ENCODE data around the gene BST1.
"Not testable (repeated sequence)": the region's sequence is repeated elsewhere in the genome, so short reads cannot be mapped to it uniquely, and the experiment has no call there.

BST1 gene

DNA sequence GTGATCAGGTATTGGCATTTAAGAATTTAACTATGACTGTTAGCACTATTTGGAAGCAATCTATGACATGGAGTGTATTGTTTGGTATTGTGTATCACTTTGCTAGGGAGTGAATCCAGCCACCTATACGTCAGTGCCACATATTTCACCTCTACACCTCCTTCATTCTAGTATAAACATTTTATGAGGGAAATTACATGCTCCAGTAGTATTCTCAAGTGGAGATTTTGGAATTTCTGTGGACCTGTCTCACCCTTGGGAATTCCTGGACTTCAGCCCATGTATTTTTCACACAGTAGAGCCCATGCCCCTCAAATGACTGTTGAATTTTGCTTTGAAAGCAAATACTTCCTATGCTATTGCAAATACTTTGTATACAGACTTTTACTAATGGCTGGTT, 11.3 kb downstream of the BST1 start:
- DNase-seq, result no peak

DNA sequence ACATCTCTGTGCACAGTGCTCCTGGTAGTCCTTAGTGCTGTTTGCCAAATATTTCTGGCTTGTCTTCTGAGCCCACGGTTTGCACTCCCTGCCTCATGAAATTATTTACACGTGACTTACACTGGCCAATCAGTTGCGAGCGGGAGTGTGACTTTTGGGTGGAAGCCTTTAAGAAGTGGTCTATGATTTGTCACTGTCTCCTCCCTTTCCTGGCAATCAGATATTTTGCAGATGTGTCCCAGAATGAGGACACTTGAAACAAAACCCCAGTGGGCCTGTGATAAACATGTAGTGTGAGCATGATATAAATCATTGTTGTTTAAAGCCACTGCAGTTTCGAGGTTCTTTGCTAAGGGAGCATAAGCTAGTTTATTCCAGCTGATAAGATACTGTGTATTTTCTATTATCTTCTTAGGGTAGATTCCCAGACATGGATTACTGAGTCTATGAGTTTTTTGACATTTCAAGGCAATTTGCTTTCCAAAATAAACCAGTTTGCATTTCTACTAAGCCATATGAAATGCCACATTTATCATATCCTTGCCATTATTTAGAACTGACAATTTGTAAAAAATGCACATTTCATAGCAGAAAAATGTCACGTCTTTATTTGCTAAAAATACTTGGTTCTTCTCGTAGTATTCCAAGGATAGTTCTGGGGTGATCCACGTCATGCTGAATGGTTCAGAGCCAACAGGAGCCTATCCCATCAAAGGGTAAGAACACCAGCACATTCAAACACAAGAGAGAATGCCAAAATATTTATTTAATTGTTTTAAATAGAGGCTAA, 12.0 kb downstream of the BST1 start:
- DNase-seq, result no peak

DNA sequence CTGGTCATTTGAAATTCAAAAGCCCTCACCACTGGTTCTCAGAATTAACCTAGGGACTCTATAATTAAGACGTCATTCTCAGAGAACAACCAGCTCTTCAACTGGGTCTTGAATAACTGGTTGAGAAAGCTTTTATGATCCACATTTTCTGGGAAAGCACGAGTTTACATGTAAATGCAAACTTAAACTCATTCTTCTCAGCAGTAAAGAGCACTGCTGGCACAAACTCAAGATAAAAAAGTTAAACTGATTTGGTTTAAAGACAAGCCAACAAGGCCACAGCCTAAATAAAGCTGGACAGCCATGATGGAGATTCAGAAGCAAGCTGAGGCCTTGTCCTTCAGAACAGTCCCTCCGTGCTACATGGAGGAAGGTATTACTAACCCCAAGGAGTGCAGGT, 13.2 kb downstream of the BST1 start:
- no peak for DNase-seq

DNA sequence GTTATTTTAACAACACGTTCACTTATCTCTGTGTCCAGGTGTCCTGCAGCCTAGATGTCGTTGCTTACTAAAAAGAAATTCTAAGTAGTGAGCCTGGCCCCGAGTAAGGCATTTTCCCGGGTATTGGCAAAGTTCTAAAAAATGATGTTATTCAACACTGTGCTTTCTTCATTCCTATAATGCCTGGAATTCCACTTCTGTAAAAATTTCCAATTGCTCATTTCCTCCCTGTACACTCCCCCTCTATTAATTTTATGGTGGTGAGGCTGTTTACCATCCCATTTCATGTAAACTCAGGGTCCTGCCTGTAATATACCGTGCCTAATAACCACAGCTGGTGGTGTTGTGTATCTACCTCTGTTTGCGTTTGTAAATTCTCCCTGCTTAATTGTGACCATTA, 14.2 kb downstream of the BST1 start:
- no peak for DNase-seq

DNA sequence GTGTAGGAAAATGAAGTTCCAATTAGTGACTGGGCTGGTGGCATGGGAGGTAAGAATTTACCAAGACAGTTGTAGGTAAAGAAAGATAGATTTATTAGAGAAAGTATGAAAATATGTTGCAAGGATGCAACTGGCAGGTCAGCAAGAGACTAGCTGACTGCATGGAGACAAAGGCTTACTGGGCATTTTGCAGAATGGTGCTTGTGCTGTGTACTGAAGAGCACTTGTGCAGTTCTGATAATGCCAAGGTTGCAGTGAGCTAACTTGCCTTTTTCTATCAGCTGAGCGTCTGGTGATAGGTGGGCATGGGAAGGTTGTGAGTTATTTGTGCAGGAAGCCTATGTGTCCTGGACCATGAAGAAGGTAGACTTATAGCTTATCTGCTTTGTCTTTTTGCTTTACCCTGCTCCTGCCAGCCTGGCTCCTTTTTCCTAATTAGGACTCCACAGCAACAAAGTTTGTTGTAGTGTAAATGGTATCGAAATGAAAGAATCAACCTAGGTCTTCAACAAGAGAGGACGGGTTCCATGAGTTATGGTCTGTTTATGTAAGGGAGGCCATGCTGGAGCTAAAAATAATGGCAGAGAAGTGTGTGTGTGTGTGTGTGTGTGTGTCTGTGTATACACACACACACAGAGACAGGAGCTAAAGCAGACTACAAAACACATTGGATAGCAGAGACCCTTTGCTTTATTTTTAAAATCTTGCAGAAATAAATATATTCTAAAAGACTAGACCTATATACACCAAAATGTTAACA, 15.0 kb downstream of the BST1 start:
- no peak for DNase-seq

DNA sequence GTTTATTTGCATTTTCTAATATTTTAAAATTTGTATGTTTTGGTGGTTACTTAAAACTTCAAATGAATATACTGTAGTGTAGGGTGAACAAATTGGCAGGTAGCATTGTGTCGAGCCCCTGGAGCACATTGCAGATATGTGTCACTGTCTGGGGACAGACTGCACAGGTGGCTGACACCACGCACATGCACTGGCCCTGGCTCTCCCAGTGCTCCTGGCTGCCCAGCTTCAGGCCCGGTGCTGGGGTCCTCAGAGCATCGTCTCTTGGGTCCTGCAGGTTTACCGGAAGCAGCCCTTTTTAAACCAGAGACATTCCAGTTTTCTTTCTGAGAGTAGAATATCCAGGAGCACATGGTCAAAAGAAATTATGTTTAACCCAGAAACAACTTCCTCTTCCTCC, 15.6 kb downstream of the BST1 start:
- DNase-seq, result no peak

DNA sequence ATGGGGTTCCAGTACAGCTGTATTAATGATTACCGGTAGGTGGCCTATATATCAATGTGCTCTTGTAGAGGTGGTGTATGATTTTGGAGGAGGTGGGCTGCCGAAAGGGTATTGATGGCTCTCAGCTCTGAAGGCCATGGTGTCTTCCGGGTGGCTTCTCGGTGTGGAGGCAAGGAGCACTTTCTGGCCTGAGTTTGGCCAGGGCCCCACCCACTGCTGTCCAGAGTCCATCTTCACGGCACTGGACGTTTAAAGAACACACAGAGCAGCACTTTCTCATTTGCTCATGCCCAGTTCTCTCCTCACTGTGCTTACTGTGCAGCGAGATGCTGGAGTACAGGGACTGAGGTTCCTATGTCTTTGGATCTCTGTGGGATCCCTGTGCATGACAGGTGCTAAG, 16.1 kb downstream of the BST1 start:
- DNase-seq, result no peak

DNA sequence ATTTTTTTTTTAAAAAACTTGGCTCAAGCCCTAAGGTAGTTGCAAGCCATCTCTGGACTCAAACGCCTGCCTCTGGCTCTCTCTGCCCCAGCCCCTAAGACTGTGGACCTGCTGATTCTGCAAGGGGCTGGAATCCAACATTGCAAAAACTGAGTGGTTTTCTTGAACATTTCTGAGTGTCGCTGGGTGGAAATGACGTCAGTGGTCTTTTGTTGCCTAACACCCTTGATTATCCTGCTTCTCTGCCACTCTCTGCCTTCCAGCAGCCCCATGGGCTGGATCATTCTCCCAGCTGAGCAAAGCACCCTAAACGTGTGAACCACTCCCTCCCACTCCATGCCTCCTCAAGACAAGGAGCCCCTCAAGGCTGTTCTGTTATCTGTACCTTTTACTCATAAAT, 16.6 kb downstream of the BST1 start:
- DNase-seq, result no peak

DNA sequence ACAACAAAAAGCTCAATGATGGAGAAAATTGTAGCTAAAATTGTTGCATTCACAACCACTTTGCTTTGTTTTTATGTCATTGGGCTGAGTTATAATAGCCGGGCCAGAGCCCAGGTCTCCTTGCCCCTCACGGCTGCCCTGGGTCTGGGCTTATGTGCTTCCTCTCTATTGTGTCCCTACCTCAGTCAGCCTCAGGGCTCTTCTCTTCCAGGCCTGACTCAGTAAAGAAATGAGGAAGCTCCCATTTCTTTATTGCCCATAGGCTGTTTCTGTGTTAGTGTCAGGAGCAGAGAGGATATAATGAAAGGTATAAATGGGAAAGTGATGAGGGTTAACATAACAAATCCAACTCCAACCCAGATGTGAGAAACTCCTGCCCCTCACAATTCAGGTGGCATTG, 18.0 kb downstream of the BST1 start:
- no peak for DNase-seq

DNA sequence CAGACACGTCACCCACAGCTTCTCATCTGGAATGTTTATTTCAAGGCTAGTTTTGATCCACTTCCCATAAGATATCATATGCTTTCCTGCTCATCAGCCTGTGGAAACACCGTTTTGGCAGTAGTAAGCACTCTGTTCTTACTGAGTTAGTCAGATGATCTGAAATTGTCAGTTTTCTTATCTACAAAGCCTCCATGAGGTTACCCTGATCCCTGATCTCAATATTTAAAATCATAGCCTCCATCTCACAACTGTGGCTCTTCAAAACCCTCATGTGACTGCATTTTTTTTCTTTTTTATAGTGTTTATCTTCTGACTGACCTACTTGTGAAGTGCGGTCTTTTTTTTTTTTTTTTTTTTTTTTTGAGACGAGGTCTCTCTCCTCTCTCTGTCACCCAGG, 22.7 kb downstream of the BST1 start:
- DNase-seq, result no peak

DNA sequence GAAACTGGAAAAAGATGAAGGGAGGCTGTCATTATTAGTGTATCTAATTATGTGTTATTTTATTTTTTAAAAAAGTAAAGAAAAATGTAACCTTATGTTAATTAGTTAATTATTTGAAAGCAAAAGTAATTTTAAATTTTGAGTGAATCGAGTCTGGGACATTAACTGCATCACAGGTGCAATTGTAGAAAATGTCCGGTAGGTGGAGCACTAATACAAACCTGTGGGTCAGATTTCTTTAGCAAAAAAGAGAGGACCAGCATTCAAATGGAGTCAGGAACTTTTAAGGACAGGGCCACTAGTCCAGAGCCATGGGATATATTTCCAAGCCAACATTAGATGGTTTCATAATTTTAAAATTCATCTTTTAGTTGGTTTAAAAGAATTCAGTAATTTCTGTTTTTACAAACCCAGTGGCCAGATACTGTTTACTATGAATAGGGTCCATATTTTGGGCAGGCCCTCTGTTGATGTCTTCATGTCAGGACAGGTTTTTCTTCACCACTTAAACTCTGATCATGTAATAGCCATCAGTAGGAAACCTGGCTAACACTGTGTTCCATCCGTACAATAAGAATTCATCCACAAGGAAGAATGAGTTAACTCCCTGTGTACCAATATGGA, 27.2 kb downstream of the BST1 start:
- no peak for DNase-seq

DNA sequence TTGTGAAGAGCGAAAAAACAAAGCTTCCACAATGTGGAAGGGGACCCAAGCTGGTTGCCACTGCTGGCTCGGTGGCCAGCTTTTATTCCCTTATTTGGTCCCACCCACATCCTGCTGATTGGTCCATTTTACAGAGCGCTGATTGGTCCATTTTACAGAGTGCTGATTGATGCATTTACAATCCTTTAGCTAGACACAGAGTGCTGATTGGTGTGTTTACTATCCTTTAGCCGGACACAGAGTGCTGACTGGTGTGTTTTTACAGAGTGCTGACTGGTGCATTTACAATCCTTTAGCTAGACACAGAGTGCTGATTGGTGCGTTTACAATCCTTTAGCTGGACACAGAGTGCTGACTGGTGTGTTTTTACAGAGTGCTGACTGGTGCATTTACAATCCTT, 30.2 kb downstream of the BST1 start:
- DNase-seq, result not testable (repeated sequence)

DNA sequence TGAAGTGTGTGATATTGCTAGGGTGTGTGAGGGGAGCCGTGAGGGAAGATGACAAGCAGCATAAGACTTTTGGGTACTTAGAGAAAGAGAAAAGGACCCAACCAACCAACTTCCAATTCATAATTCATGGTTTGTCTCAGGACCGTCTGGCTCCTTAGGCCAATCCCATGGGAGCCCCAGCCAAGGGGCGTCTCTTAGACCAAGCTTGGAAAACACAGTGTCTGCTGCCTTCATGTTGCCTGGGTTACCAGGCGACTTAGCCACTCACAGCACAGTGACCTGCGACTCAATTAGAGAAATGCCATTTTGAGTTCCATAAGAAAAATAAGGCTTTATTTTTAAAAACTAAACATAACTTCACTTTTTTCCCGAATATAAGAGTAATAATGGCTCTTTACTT, 32.7 kb downstream of the BST1 start:
- no peak for DNase-seq

DNA sequence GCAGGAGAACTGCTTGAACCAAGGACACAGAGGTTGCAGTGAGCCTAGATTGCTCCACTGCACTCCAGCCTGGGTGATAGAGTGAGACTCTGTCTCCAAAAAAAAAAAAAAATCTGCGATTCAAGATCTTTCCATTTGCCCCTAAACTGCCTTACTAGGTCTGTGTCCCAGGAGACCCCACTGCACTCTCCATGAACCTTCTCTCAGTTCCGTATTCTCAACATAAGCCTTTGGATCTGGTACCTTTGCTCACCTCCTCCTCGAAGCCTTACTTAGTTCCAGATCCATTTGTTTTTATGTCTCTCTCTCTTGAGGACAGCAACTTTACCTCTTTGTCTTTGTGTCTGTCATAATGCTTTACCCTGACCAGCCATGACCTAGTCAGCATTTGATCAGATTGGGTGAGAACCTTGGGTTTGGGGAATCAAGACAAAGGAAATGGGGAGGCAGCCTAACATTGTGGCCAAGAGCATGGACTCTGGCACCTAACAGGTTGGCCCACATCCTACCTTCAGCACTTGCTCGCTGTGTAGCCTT, 33.7 kb downstream of the BST1 start:
- DNase-seq, result no peak

DNA sequence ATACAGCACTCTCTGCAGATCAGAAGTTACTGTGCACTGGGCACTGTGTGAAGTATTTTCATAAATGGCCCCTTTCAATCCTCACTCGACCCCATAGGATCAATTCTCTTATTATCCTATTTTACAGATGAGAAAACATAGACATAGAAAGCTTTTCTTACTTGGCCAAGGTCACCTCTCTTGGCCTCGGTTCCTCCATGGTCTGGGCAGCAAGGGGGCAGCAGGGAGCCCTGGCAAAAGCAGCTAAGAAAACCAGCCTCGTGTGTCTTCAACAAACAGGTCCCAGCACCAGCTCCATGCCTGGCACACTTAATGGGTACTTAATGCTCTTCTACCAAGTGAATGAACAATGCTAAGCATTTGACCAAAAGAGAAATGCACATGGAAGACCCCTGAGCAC, 34.4 kb downstream of the BST1 start:
- no peak for DNase-seq

DNA sequence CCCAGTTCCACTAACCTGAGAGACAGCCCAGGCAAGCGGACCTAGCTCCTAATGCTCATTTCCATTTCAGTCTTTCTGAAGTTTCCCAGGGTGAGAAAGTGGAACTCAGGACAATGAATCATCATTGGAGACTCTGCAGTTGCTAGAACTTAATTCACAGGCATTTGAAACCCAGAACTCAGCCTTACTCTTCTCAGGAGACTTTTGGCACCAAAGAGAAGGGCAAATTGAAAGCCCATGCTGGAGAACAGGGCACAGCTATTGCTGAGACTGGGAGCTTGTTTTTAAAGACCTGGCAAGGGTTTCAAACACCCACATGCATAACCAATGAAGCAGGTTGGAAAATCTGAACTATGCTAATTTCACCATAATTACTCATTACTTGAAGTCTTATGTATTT, 36.0 kb downstream of the BST1 start:
- no peak for DNase-seq

DNA sequence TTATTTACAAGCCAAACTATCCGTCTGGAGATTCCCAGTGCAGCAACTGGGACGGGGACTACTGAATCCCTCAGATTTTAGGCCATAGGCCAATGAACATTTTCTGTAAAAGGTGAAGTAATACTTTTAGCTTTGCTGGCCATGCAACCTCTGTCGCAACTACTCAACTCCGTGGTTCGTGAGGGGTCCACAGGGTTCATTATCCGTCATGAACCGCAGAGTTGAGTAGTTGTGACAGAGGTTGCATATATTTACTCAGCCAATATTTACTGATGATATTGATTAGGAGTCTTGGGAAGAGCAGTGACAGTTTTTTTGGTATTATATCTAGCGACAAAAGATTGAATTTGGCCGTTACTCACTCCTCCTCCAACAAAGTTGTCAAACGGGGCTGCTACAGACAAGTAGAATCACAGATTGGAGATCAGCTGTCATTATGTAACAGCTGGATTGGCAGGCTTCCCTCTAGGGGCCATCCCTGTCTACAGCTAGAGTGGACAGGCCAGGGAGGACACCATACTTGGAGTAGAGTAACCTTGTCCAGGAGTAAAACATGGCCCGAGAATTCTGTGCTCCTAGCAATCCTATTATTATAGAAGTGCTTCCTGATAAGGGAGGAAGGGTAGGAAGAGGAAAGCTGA, 38.0 kb downstream of the BST1 start:
- DNase-seq, result no peak

DNA sequence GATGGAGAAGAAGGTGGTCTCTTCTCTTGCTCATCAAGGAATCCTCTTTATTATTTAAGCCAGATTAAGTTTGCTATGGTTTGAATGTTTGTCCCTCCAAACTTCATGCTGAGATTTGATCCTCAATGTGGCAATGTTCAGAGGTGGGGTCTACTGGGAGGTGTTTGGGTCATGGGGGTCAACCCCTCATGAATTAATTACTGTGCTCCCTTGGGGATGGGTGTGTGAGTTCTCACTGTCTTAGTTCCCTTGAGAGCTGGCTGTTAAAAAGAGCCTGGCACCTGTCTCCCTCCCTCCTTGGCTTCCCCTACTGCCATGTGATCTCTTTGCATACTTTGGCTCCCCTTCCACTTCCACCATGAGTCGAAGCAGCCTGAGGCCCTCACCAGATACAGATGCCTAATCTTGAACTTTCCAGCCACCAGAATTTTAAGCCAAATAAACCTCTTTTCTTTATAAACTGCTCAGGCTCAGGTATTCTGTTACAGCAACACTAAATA, 39.3 kb downstream of the BST1 start:
- DNase-seq, result no peak

DNA sequence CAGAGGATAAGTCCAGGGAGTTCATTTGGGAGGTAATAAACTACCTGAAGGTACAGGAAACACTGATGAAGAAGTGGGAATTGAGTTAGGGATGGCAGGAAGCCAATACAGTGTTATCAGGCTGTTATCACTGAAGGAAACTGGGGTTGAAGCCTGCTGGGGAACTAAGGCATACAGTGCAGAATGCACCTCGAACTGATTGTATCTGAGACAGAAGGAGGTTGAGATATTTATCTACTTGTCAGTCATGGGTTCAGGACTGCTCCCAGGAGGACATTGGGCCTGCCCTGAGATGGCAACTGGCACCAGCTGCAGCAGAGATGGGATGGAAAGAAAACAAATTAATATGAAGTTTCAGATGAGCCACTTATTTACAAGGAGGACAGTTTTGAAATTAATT, 39.8 kb downstream of the BST1 start:
- no peak for DNase-seq

DNA sequence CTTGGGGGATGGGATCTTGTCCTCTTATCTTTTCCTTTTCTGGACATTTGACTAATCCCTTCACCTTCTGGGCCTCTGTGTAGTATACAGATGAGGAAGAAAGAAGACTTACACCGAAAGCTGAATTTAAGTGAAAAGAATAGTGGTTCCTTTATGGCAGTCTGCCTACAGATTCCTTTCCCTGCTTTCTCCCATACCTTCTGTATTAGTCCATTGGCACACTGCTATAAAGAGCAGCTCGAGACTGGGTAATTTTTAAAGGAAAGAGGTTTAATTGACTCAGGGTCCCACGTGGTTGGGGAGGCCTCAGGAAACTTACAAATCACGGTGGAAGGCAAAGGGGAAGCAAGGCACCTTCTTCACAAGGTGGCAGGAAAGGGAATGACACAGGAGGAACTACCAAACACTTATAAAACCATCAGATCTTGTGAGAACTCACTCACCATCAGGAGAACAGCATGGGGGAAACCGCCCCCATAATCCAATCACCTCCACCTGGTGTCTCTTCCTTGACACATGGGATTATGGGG, 41.2 kb downstream of the BST1 start:
- DNase-seq, result no peak

DNA sequence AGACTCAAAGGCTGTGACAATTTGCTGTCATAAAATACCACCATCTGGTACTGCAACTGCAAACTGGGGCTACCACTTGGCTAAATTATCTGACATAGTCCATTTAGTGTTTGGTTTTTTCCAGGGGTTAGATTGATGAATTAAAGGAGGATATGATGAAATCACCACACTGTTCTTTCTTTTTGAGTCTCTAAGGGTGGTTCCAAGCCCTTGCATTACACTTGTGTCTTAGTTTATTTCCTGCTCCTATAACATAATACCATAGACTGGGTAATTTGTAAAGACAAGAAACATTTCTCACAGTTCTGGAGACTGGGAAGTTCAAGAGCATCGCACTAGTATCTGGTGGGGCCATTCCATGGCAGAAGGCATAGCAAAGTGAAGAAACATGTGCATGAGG, 43.2 kb downstream of the BST1 start:
- DNase-seq, result no peak

DNA sequence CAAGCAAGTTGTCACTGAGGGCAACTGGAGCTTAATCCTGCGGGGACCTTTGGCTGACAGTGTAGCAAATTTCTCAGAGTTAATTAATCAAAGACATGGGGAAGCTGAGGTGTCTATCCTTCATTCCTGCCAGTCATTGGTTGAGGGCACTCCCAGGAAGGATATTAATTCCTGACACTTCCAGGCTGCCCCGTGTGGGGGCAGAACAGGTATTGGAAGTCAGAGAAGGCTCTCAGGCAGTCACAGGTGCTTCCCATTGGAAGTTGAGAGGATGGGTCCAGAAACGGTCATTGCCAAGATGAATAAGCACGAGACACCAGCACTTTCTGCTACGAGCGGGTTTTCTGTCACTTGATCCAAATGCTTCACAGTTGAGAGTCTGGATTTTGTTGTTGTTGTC, 46.1 kb downstream of the BST1 start:
- DNase-seq, result no peak

DNA sequence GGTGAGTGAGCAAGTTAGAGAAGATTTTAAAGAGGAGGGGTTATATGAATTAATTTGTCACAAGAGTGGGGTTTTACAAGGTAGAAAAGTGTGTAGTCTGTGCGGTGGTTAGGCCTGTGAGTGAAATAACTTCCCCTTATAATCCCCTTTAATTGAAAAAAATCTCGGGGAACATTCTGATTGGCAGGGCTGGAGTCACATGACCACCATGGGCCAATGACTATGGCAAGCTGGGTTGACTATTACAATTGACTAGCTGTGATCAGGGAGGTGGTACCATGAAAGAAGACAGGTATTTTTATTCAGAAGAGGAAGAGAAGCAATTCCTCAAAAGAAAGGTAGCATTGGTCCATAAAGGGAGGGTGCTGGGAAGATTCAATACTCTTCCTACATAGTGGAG, 48.3 kb downstream of the BST1 start:
- no peak for DNase-seq

All from stimulated activated naive CD4-positive, alpha-beta T cell treated with Interleukin-2 at 50 U/mL for 16 hours (primary cell).